H1 (cell line): ENCODE results near the gene SLC44A5. TPM values are rescaled to one million over a fixed set of nuclear protein-coding genes. Genes with fewer than 3 reads are reported as not detected.

Source experiments
- GTF2F1 ChIP-seq: IDR thresholded peaks from 2 replicates; pipeline ENCODE4 v1.6.1; 2012; ENCODE audit warnings: low read depth, low read length, improper control_type of control experiment, borderline replicate concordance
- POLR2A ChIP-seq, 2 experiments: IDR thresholded peaks; 1 replicate in 1 of 2; 2 replicates in 1 of 2; pipeline ENCODE4 v1.6.1; 2011; ENCODE audit warnings: low read depth in 2 of 2, low read length in 2 of 2, mild to moderate bottlenecking in 2 of 2; ENCODE audit errors: control extremely low read depth in 1 of 2
- POU5F1 ChIP-seq: IDR thresholded peaks from 2 replicates; pipeline ENCODE4 v1.6.1; 2011; ENCODE audit warnings: low read depth, mild to moderate bottlenecking, low read length, moderate library complexity
- SIN3A ChIP-seq, 2 experiments: IDR thresholded peaks in 1 of 2; conservative IDR thresholded peaks in 1 of 2; 2 replicates each; pipeline ENCODE4 v1.6.1; 2011 to 2012; ENCODE audit warnings: low read length in 2 of 2, improper control_type of control experiment in 1 of 2, low read depth in 1 of 2, mild to moderate bottlenecking in 1 of 2
- SP2 ChIP-seq: IDR thresholded peaks from 2 replicates; pipeline ENCODE4 v1.6.1; 2012; ENCODE audit warnings: mild to moderate bottlenecking, low read length, inconsistent platforms
- SUZ12 ChIP-seq: fragments of 200-600 bp; sonication (generic); IDR thresholded peaks from 2 replicates; pipeline ENCODE4 v1.6.1; 2012; ENCODE audit warnings: mild to moderate bottlenecking, inconsistent platforms, low read length, moderate library complexity, mixed read lengths
- ZNF274 ChIP-seq: IDR thresholded peaks from 2 replicates; pipeline ENCODE4 v1.7.0; 2012; ENCODE audit warnings: low read length, borderline replicate concordance; ENCODE audit errors: extremely low read depth
- polyA plus RNA-seq, 7 experiments: library from polyadenylated mRNA; depleted of rRNA in 3 of 7; stranded (reverse) in 5 of 7; unstranded in 2 of 7; fragments of >200 nt in 5 of 7; fragments of 200-250 nt in 2 of 7; gene quantifications; 1 replicate in 5 of 7; 2 replicates in 1 of 7; 4 replicates in 1 of 7; pipeline versions ENCODE4 v1.2.1 to v1.2.3, GENCODE V29; 2011 to 2013; ENCODE audit warnings: missing spikeins in 2 of 7, mixed read lengths in 2 of 7
- total RNA-seq: library from RNA; stranded (reverse); fragmentation: NEBNext Ultra II Directional; extraction: Animal tissue kit (Norgen Biotek cat#: 25700); gene quantifications from 2 replicates; pipeline ENCODE4 v1.2.1, GENCODE V29; 2021
- TF ChIP-seq, protein P1 (sequence below): IDR thresholded peaks from 2 replicates; pipeline ENCODE4 v1.6.1; 2011; ENCODE audit warnings: low read length, improper control_type of control experiment

Gene SLC44A5
- total and polyA plus RNA-seq, 2 of the 8 experiments (the other 6 are each of a cell fraction or from before 2014, with no cell fraction given): 1.8 to 3.3 TPM

- TF ChIP-seq SIN3A (conservative IDR thresholded peaks at IDR 0.05 in 1 of 2, IDR thresholded peaks at IDR 0.05 in 1 of 2; ENCODE audit: low read depth in 1 of 2, low read length in 2 of 2) (no peak), POU5F1 (no peak), POLR2A (IDR thresholded peaks at IDR 0.05; ENCODE audit: control extremely low read depth in 1 of 2, low read depth in 2 of 2, low read length in 2 of 2) (no peak), ZNF274 (no peak), SP2 (no peak), GTF2F1 (no peak), SUZ12 (no peak)
- TF ChIP-seq, protein P1, sequence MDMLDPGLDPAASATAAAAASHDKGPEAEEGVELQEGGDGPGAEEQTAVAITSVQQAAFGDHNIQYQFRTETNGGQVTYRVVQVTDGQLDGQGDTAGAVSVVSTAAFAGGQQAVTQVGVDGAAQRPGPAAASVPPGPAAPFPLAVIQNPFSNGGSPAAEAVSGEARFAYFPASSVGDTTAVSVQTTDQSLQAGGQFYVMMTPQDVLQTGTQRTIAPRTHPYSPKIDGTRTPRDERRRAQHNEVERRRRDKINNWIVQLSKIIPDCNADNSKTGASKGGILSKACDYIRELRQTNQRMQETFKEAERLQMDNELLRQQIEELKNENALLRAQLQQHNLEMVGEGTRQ: no peak
Observed at GRCh38 chr1:75600781-75601180, 10.1 kb downstream of the SLC44A5 start (continued).
